Stimulated activated CD8-positive, alpha-beta memory T cell treated with anti-CD3 and anti-CD28 coated beads, Interleukin-15, amount 100 ng/mL, for 48 hours (primary cell): ENCODE measurements around the gene ACTR6.
"Not testable (repeated sequence)": the region's sequence is repeated elsewhere in the genome, so short reads cannot be mapped to it uniquely, and the experiment has no call there.

Source experiments
- DNase-seq, 2 donors: peaks; one replicate each; pipeline ENCODE4 v3.0.0-alpha.2; 2020; ENCODE audit warnings: low read depth in 2 of 2

ACTR6 gene

DNA sequence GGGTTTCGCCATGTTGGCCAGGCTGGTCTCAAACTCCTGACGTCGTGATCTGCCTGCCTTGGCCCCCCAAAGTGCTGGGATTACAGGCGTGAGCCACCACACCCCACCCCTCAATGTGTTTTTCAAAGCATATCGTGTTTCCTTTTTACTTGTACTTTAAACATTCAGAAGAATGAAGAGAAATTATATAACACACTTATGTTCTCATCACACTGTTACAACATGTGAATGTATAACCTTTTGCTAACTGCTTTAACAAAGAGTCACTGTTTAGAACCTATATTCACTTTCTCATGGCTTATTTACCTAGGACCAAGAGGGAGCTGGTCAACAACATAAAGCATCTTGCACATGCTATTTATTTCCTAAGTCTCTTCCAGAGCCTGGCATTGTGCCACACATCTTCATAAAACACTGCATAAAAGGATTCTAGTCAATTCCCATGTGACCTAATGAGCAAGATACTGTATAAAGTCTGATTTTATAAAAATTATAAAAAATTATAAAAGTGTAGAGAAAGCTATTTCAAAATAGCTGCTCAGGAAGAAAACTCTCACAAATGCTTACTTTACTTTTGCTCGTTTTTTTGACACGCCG is 16.0 kb upstream of the ACTR6 start:
- no peak for DNase-seq

DNA sequence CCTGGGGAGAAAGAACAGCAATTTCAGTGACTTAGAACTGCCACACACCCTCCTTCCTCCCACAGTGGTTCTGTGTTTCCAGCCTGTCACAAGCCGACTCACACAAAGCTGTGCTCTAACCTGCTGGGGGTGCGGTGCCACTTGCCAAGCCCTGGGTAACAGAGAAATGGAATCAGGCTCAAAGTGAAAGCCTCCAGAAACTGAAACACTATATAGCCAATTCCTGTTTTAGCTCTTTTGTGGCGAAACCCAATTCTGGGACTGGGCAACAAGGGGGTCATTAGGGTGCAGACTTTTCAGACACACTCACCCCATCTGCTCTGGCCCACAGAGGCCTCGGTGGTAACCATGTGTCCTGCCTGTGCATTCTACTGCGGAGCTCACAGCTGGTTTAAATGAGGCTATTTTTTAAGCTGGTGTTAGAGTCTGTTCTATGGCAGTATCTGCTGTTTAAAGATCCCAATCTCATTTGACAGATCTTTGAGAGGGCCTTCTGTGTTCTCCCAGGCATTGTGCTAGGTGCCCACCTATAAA is 15.2 kb upstream of the ACTR6 start:
- no peak for DNase-seq

DNA sequence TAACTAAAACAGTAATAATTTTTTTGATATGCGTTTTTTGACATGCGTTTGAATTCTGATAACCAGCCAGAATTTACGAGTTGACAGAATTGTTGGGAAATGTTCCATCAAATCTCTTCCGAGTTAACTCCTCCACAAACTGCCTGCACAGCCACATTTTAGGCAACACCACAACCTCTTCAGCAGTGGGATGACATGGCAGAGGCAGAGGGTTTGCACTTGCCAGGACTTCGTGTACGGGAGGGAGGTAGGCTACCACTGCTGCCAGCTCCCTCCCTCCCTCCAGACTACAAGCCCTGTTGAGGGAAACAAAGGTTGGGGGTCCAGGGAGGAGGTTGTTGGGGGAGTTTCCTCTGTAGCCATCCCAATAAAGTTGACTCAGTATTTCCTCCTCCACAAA is 14.5 kb upstream of the ACTR6 start:
- DNase-seq: no peak

DNA sequence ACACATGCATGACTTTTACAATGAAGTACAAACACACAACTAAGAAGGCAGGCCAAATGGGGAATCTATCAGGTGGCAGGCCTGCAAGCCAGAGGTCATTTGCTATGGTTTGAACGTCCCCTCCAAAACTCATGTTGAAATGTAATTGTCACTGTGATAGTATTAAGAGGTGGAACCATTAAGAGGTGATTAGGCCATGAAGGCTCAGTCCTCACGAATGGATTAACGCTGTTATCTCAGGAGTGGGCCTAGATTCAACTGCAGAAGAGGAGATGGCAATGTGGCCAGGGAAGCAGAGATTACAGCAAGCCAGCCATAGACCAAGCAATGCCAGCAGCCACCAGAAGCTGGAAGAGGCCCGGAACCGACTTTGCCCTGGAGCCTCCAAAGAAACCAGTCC is 13.5 kb upstream of the ACTR6 start:
- no peak for DNase-seq

DNA sequence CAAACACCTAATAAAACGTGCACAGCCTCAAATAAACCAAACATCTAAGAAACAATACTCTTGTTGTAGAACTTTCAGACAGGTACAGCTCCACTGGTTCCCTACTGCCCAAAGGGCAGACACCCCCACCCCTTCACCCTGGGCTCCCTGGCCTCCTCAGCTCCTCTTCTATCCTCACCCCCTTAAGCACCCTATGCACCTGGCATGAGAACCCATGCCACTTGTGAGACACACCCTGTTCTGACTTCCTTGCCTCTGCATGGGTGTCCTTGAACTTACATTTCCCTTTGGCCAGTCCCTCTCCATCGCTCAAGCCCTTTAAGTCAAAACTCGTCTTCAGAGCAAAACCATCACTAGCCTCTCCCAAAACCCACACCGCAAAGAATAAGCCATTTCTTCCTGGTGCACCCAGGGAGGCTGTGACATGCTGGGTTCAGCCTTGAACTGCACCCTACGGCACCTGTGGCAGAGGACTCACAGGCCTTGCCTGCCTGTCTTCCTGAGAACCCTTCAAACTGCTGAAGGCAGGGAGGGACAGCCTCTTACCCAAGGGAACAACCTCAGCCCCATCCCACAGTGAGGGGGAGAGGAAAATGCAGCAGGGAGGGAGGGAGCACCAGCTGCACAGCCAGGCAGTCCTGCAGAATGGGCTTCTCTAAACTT is 12.6 kb upstream of the ACTR6 start:
- DNase-seq: no peak

DNA sequence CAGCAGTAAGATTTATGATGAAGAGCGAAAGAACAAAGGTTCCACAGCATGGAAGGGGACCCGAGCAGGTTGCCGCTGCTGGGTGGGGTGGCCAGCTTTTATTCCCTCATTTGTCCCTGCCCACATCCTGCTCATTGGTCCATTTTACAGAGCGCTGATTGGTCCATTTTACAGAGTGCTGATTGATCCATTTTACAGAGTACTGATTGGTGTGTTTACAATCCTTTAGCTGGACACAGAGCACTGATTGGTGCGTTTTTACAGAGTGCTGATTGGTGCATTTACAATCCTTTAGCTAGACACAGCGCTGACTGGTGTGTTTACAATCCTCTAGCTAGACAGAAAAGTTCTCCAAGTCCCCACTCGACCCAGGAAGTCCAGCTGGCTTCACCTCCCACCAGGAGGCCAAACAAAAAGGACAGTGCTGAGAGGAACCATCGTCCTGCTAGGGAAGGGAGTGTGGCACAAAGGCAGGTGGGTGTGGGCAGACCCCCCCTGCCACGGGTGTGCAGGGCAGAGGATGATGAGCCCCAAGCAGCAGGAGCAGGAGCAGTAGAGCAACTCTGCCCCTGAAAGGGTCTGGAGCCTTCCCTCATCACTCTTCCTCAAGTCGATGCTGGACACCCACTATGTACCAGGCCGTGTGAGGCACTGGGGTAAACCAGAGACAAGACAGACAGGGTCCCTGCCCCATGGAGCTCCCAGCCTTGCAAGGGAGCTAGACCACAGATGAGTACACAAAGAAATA is 11.6 kb upstream of the ACTR6 start:
- not testable (repeated sequence) for DNase-seq

DNA sequence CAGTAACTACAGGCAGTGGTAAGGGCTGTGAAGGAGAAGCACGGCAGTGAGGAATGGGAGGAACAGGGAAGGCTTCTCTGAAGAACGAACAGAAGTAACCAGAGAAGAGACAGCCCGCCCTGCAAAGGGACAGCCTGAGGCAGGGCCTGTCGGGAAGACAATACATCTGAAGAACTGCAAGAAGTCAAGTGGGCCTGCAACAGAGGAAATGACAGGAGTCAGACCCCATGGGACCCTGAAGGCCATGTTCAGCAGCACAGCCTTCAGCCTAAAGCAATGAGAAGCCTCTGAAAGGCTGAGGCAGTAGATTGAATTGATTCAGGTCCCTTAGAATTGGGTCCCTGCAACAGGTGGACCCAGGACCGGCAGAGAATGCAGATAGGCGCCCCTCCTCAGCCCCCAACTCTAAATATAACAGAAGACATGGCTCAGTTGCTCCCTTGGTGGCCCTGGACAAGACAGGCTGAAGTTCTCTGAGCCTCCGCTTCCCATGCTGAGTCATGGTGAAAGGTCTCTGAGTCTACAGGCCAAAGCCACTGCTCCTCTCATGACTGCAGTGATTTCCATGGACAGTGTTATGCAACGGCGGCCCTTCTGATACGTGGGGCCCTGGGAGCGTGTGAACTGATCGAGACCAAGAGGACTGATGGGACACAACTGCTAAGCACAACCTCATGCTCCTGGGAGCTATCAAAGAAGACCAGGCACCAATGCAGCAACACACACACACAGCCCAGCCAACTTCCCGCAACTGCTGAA is 10.8 kb upstream of the ACTR6 start:
- DNase-seq: no peak

DNA sequence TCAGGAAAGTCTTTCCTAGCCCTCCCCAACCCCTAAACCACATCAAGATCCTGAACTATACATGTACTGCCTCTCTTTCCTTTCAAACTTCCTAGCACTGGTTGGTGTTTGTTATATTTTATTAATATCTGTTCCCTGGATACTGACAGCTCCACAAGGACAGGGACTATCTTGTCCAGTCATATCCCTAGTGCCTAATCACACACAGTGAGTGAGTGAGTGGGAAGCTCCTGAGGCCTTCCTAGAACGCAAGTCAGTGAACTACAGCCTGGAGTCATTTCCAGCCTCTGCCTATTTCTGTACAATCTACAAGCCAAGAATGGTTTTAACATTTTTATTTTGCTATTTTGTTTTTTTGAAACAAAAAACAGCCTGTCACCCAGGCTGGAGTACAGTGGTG is 7.5 kb upstream of the ACTR6 start:
- no peak for DNase-seq

DNA sequence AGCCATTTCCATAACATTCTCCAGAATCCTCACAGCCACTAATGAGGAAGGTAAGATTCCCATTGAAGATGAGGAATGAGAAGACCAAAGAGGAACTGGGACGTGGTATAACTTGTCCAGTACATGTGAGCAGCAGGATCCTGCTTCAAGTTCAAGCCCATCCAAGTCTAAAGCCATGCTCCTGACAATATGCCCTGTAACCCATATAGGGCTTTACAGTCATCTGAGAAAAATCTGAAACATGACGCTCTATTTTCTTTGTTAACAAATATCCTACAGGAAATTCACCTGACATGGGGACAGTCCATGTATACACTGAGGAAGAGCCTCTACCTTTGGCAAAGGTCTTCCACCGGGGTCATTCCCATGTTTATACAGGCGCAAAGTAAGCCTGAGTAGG is 3.1 kb upstream of the ACTR6 start:
- DNase-seq: no peak

DNA sequence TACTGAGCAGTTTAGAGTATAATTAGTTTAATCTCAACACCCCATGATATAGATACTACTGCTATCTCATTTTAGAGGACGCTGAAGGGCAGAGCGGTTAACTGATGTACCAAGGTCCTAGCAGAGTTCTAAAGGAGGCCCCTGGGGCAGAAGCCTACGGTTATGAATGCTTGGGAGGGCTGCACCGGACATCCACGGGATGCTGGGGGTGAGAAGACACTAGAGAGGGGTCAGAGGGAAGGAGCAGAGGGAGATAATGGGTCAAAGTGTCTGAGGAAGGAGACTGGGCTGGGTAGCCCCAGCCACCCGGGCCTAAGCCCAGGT is 1.6 kb upstream of the ACTR6 start:
- no peak for DNase-seq

DNA sequence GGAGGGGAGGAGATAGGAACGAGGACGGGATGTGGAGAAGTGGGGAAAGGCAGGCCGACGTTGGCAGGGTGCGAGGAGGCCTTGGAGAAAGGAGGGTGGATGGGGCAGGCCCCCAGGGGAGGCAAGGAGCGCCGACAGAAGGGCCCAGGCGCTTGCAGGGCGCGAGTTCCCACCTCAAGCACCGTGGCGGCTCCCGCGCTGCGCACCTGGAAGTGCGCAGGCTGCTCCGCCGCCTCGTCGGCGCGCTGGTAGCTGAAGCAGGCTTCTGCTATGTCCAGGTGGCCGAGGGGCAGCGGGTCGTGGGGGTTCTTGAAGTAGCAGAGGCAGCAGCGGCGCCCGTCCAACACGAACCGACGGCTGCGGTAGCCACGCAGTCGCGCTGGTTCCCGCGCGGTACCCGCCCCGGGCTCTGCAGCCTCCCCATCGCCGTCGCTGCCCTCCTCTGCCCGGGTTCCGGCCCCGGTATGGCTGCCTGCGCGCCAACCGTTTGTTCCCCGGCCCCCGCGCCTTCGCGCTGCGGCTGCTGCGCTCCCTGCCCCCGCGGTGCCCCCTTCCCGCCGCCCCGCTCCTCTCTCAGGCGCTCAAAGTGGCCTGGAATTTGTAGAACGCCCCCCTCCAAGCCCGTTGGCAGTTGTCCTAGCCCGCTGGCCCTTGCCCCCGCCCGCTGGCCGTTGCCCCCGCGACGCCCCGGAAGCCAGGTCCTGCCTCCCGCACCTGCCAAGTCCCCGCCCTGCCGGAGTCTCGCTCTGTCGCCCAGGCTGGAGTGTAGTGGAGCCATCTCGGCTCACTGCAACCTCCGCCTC is 1.1 kb upstream of the ACTR6 start:
- peak; percentile 72 for DNase-seq

DNA sequence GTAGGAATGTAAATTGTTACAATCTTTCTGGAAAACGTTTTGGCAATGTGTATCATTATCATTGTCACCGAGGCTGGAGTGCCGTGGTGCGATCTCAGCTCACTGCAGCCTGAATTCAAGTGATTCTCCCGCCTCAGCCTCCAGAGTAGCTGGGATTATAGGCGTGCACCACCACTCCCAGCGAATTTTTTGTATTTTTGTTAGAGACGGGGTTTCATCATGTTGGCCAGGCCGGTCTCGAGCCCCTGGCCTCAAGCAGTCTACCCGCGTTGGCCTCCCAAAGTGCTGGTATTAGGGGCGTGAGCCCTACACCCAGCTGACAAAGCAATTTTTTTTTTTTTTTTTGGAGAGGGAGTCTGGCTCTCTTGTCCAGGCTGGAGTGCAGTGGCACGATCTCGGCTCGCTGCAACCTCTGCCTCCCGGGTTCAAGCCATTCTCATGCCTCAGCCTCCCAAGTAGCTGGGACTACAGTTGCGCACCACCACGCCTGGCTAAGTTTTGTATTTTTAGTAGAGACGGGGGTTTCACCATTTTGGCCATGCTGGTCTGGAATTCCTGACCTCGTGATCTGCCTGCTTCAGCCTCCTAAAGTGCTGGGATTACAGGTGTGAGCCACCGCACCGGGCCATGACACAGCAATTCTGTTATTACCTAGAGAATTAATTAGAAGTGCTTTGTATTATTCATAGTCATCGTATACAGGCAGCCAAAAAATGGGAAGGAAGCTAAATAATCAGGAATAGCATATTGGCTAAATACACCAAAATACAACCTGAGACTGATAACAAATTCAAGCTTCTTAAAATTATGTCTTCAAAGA is 1.2 kb downstream of the ACTR6 start:
- DNase-seq: no peak

DNA sequence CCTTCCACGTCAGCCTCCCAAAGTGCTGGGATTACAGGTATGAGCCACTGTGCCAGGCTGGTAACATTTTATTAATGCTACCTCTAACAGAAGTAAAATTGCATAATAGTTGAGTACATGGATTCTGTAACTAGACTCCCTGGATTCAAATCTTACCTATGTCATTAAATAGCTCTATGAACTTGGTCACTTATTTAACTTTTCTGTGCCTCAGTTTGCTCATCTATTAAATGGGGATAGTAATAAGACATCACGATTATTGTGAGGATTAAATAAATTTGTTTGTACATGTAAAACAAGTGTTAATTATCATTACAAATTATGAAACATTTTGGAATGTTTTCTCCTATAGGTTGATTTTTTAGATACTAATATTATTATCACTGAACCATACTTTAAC is 6.7 kb downstream of the ACTR6 start:
- no peak for DNase-seq

DNA sequence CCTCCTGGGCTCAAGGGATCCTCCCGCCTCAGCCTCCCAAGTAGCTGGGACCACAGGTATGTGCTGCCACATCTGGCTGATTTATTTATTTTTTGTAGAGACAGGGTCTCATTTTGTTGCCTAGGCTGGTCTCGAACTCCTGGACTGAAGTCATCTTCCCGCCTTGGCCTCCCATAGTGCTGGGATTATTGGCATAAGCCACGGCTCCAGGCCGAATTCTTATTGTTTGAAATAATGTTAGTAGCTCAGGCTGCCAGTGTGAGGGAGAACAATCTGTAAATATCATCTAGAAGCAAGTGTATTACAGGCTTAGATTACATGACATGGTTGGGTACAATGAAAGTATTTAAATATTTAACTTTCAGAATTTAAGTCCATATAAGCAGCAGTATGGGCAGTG is 8.2 kb downstream of the ACTR6 start:
- no peak for DNase-seq

DNA sequence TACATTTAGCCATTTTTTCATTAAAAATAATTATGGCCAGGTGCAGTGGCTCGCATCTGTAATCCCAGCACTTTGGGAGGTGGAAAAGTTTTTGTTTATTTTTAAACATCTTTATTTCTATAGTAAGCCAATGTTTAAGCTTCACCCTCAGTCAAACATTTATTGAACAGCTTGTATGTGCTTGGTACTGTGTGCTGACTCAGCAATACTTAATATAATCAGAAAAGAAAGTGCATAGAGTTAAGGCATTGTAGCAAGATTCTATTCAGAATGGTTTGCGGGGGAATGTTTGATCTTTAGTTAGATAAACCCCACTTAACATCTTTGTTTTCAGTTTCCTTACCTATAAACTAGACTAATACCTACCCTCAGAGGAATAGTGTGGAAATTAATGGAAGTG is 11.1 kb downstream of the ACTR6 start:
- DNase-seq: no peak

DNA sequence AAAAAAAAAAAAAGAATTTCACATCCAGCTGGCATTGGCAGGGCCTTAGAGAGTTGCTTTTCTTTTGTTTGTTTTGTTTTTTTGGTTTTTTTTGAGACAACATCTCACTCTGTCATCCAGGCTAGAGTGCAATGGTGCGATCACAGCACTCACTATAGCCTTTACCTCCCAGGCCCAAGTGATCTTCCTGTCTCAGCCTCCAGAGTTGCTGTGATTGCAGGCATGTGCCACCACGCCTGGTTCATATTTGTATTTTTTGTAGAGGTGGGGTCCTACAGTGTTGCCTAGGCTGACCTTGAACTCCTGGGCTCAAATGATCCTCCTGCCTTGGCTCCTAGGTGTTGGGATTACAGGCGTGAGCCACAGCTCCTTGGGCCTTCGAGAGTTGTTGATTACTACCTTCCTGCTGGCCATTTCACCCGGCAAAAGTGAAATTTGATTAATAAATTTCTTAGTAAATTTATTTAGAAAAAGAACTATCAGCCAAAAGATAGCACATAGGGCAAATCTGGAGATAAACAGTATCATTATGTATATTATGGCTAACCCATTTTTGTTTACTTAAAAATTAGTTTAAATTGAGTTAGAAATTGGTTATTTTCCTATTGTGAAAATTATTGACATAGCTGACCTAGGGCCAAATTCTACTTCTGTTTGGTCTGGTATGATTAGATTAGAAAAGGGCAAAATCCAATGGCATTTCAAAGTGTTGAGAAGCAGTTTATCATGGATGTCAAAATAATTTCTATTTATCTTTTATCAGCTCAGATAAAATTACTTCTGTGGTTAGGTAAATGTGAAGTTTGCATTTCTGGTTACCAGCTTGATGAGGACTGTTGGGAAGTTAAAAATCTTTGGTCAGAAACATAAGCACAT is 12.6 kb downstream of the ACTR6 start:
- no peak for DNase-seq

DNA sequence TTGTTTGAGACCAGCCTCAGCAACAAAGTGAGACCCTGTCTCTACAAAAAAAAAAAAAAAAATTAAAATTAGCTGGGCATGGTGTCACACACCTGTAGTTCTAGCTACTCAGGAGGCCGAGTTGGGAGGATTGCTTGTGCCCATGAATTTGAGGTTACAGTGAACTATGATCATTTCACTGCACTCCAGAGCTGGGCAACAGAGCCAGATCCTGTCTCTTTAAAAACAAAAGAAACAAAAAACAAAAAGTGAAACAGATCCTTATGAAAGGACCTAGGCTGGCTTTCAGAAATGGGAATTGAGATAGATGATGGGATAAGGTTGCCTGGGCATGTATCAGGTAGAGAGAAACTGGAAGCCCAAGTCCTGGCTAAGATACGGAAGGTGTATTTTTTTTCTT is 13.9 kb downstream of the ACTR6 start:
- no peak for DNase-seq

DNA sequence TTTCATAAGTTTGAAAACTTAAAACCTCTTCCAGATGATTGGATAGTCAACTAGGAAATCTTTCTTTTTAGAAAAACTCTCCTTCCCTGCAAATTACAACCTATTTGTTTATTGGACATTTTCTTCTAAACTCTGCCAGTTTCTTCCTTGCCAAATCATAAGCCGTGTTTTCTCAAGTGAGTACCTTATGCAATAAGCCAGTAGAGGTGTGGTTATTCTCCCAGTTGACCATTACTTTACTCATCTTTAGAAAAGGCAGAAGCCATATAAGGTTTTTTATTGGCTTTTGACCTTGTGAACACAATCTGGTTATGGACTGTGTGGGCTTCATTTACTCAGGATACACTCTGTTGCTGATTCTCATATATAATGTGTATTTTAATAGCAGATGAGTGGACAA is 14.6 kb downstream of the ACTR6 start:
- DNase-seq: no peak

DNA sequence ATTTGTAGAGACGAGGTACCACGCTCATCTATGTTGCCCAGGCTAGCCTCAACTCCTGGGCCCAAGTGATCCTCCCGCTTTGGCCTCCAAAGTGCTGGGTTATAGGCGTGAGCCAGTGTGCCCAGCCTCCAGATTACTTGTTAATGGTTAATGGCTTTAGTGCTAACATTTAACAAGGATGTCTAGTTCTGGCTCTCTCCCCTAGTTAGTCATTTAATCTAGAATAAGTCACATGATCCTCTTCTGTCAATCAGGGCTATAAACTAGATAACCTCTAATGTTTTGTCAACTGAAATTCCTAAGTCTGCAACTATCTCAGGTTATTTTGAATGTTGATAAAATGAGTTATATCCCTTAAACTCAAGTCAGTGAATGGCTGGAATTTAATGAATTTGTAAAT is 15.7 kb downstream of the ACTR6 start:
- no peak for DNase-seq
